Panc1 (cell line): ENCODE measurements around the gene ATP6V0E2. TPM values are rescaled to one million over a fixed set of nuclear protein-coding genes. Genes with fewer than 3 reads are reported as not detected.

Experiments used
- ATAC-seq: fragments of 200-7000 bp; cut with Tn5 transposase; 2 replicates; pipeline ENCODE4 v1.9.1; 2020; ENCODE audit warnings: mild to moderate bottlenecking, moderate library complexity
- BruUV-seq: library from RNA; stranded (reverse); fragments of 400-500 nt; replicated peaks from 2 replicates; lab custom pipeline; 2021; lab: Mats Ljungman, UMichigan
- CTCF ChIA-PET: fragments of 300-600 bp; sonication (Branson Sonifier 250); formaldehyde crosslinking; loops from one replicate; lab custom pipeline; 2022; ENCODE audit warnings: antibody characterized with exemption; lab: Charles Lee
- POLR2A ChIA-PET: fragments of 300-600 bp; sonication (Branson Sonifier 250); formaldehyde crosslinking; loops from one replicate; lab custom pipeline; 2022; ENCODE audit warnings: antibody characterized with exemption; lab: Charles Lee
- DNase-seq: peaks from one replicate; pipeline ENCODE4 v3.0.0-alpha.2; 2010; ENCODE audit warnings: low read depth, low spot score
- H3K27ac ChIP-seq: 2 replicates; pipeline ENCODE4 v1.5.1; 2011; ENCODE audit warnings: mild to moderate bottlenecking, low read length, inconsistent platforms
- H3K27me3 ChIP-seq: fragments of 200-500 bp; sonication (Bioruptor generic); 2 replicates; pipeline ENCODE4 v1.6.0; 2014; ENCODE audit warnings: low read length, inconsistent platforms; ENCODE audit not compliant: control insufficient read depth, insufficient read depth
- H3K36me3 ChIP-seq: fragments of 200-500 bp; sonication (Bioruptor generic); 2 replicates; pipeline ENCODE4 v1.5.1; 2014; ENCODE audit warnings: inconsistent platforms, mild to moderate bottlenecking, low read length, moderate library complexity; ENCODE audit not compliant: control insufficient read depth, insufficient read depth
- H3K4me1 ChIP-seq: 2 replicates; pipeline ENCODE4 v1.5.1; 2011; ENCODE audit warnings: inconsistent platforms, mild to moderate bottlenecking, low read length, moderate library complexity; ENCODE audit not compliant: control insufficient read depth, insufficient read depth
- H3K4me3 ChIP-seq, 2 experiments: 2 replicates each; pipeline ENCODE4 v1.5.1; 2011 to 2012; ENCODE audit warnings: low read depth in 2 of 2, low read length in 2 of 2, mild to moderate bottlenecking in 2 of 2, inconsistent platforms in 1 of 2, moderate library complexity in 1 of 2
- H3K9me3 ChIP-seq: fragments of 200-500 bp; sonication (Bioruptor generic); 2 replicates; pipeline ENCODE4 v1.5.1; 2014; ENCODE audit warnings: low read depth, mild to moderate bottlenecking, inconsistent platforms, low read length, moderate library complexity; ENCODE audit not compliant: control insufficient read depth, insufficient read depth
- POLR2AphosphoS5 ChIP-seq: IDR thresholded peaks from 2 replicates; pipeline ENCODE4 v1.6.1; 2012; ENCODE audit warnings: mild to moderate bottlenecking, low read depth, low read length, moderate library complexity
- SIN3A ChIP-seq: IDR thresholded peaks from 2 replicates; pipeline ENCODE4 v1.6.1; 2012; ENCODE audit warnings: low read depth, mild to moderate bottlenecking, low read length, moderate library complexity, borderline replicate concordance; ENCODE audit not compliant: insufficient read depth
- TCF7L2 ChIP-seq: IDR thresholded peaks from 2 replicates; pipeline ENCODE4 v1.6.1; 2011; ENCODE audit warnings: mild to moderate bottlenecking, low read depth, low read length, inconsistent platforms
- in situ Hi-C: cut with HindIII; loops from 2 replicates; pipeline ENCODE4 v1.10.0; 2016; ENCODE audit warnings: low sequenced_read_pairs, low pct_unique_long_range_greater_than_20kb
- intact Hi-C: fragments of 100-400 bp; cut with micrococcal nuclease; formaldehyde crosslinking; loops from one replicate; pipeline ENCODE4 v1.10.0; 2022; ENCODE audit not compliant: unreplicated experiment
- total RNA-seq: library from RNA; stranded (reverse); gene quantifications from one replicate; pipeline ENCODE4 v1.2.1, GENCODE V29; 2021; ENCODE audit not compliant: unreplicated experiment
- TF ChIP-seq, protein P1 (sequence below), 2 experiments: IDR thresholded peaks; 2 replicates each; pipeline ENCODE4 v1.6.1; 2011 to 2012; ENCODE audit warnings: low read depth in 2 of 2, control low read depth in 1 of 2, low read length in 1 of 2, mild to moderate bottlenecking in 1 of 2, moderate library complexity in 1 of 2; ENCODE audit not compliant: insufficient read depth in 1 of 2
- TF ChIP-seq, protein P2 (sequence below): fragments of 450-650 bp; IDR thresholded peaks from 2 replicates; pipeline ENCODE4 v1.5.1; 2017; ENCODE audit warnings: mild to moderate bottlenecking

ATP6V0E2 gene
- total RNA-seq, 1 experiment from 2014 or later, result 44.7 TPM

DNA sequence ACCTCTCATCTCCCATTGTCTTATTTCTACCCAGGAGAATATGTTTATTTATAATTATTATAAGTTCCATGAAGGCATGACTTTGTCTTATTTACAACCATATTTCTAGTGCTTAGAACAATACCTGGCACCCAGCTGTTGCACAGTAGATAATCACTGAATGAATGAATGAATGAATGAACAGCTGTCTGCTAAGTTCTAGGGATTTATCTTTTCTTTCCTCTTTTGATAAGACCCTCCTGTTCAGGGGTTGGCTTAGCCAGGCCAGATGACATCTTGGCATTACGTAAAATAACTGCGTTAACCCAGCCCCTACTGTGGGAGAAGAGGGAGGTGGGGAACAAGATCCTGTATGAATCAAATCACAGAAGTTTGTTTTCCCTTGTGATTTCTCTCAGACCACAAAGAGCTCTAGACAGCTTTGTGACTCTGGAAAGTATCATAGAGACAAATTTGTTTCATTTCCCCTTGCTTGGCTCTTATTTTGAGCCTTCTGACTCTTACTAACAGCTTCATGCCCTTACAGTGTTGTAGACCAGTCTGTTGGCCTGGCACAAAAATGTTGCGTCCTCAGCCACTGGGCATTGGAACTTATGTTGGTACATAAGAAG, 27.2 kb upstream of the ATP6V0E2 start:
- Histone ChIP-seq H3K4me3 (no peak overlapping the region), H3K9me3 (no peaks in the 10 kb centered on the region), H3K27me3 (no peaks in the 10 kb centered on the region), H3K4me1 (no peaks in the 10 kb centered on the region), H3K27ac (no peak overlapping the region), H3K36me3 (no peaks in the 10 kb centered on the region)
- ChIA-PET CTCF (interaction anchor here (0.6 kb wide), 1 partner anchor 10 kb away, joined by 3 read pairs; no protein-coding TSS in a partner anchor), POLR2A (interaction anchor here (0.6 kb wide), 1 partner anchor 594 kb away, joined by 3 read pairs; no protein-coding TSS in a partner anchor)
- in situ Hi-C loops (no loop called here), intact Hi-C loops (no loop called here)
- DNase-seq, result no peak
- no peak for TF ChIP-seq SIN3A
- TF ChIP-seq, protein P1, sequence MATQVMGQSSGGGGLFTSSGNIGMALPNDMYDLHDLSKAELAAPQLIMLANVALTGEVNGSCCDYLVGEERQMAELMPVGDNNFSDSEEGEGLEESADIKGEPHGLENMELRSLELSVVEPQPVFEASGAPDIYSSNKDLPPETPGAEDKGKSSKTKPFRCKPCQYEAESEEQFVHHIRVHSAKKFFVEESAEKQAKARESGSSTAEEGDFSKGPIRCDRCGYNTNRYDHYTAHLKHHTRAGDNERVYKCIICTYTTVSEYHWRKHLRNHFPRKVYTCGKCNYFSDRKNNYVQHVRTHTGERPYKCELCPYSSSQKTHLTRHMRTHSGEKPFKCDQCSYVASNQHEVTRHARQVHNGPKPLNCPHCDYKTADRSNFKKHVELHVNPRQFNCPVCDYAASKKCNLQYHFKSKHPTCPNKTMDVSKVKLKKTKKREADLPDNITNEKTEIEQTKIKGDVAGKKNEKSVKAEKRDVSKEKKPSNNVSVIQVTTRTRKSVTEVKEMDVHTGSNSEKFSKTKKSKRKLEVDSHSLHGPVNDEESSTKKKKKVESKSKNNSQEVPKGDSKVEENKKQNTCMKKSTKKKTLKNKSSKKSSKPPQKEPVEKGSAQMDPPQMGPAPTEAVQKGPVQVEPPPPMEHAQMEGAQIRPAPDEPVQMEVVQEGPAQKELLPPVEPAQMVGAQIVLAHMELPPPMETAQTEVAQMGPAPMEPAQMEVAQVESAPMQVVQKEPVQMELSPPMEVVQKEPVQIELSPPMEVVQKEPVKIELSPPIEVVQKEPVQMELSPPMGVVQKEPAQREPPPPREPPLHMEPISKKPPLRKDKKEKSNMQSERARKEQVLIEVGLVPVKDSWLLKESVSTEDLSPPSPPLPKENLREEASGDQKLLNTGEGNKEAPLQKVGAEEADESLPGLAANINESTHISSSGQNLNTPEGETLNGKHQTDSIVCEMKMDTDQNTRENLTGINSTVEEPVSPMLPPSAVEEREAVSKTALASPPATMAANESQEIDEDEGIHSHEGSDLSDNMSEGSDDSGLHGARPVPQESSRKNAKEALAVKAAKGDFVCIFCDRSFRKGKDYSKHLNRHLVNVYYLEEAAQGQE (IDR thresholded peaks at IDR 0.05; ENCODE audit: insufficient read depth in 1 of 2, low read depth in 2 of 2, low read length in 1 of 2), result no peak
- TF ChIP-seq, protein P2, sequence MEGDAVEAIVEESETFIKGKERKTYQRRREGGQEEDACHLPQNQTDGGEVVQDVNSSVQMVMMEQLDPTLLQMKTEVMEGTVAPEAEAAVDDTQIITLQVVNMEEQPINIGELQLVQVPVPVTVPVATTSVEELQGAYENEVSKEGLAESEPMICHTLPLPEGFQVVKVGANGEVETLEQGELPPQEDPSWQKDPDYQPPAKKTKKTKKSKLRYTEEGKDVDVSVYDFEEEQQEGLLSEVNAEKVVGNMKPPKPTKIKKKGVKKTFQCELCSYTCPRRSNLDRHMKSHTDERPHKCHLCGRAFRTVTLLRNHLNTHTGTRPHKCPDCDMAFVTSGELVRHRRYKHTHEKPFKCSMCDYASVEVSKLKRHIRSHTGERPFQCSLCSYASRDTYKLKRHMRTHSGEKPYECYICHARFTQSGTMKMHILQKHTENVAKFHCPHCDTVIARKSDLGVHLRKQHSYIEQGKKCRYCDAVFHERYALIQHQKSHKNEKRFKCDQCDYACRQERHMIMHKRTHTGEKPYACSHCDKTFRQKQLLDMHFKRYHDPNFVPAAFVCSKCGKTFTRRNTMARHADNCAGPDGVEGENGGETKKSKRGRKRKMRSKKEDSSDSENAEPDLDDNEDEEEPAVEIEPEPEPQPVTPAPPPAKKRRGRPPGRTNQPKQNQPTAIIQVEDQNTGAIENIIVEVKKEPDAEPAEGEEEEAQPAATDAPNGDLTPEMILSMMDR, result no peak
- no peak for TF ChIP-seq POLR2AphosphoS5
- no peak for TF ChIP-seq TCF7L2
- ATAC-seq, result no peak
- no TSS peak for BruUV-seq

DNA sequence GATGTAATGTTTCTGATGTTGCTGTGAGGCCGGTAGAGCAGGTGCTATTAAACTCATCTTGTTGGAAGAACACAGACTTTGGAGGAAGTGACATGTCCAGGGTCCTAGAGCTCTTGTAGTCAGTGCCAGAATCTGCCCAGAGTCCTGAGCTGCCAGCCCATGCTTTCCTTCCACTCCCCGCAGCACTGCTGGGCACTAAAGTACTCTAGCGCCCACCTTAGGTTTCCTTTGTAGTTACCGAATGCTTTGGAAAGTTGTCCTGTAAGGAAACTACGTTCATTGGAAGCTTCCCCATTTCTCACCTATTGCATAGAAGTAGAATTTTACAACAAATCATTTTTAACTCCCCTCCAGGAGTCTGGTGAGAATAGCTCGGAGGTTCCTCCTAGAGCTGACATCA, 24.6 kb upstream of the ATP6V0E2 start:
- Histone ChIP-seq H3K27ac (no peak overlapping the region), H3K36me3 (no peaks in the 10 kb centered on the region), H3K4me1 (no peaks in the 10 kb centered on the region), H3K27me3 (no peaks in the 10 kb centered on the region), H3K9me3 (no peaks in the 10 kb centered on the region), H3K4me3 (no peak overlapping the region)
- in situ Hi-C loops (no loop called here), intact Hi-C loops (no loop called here)
- BruUV-seq, result no TSS peak
- no peak for ATAC-seq
- CTCF ChIA-PET, result no interaction called here
- DNase-seq, result no peak
- TF ChIP-seq TCF7L2, result no peak
- TF ChIP-seq SIN3A, result no peak
- TF ChIP-seq, protein P2, result no peak
- no peak for TF ChIP-seq POLR2AphosphoS5
- TF ChIP-seq, protein P1 (IDR thresholded peaks at IDR 0.05; ENCODE audit: insufficient read depth in 1 of 2, low read depth in 2 of 2, low read length in 1 of 2), result no peak
- POLR2A ChIA-PET, result no interaction called here
